ENCODE measurements around the gene ZNF787.

Gene ZNF787

GRCh38 chr19:56080669-56081401 lies 40.3 kb downstream of the ZNF787 start:
- no peak overlapping the region for H3K27ac ChIP-seq (ENCODE audit: low read depth, low read length)
- TF ChIP-seq EZH2phosphoT487 (conservative IDR thresholded peaks at IDR 0.05; ENCODE audit: low read length), result no peak
- peak; percentile 43 for TF ChIP-seq CTCF (IDR thresholded peaks at IDR 0.05; ENCODE audit: insufficient read depth, low read length, poor library complexity, severe bottlenecking)
- H3K9ac ChIP-seq (ENCODE audit: low read length), result peak overlapping the region; percentile 27; the same call in 1 of the 2 replicates

GRCh38 chr19:56079609-56080008 lies 41.5 kb downstream of the ZNF787 start:
- H4K20me1 ChIP-seq (ENCODE audit: low read depth, low read length), result no peaks in the 10 kb centered on the region

More at GRCh38 chr19:56080669-56081401, 40.3 kb downstream of the ZNF787 start:
- H3F3A ChIP-seq (ENCODE audit: insufficient read depth), result no peaks in the 10 kb centered on the region
- H3K79me2 ChIP-seq (ENCODE audit: insufficient read depth, low read length), result no peaks in the 10 kb centered on the region
- H2AFZ ChIP-seq (ENCODE audit: low read depth, low read length, severe bottlenecking), result no peak overlapping the region
- no peaks in the 10 kb centered on the region for H3K27me3 ChIP-seq (ENCODE audit: low read length)
- no peaks in the 10 kb centered on the region for H3K36me3 ChIP-seq (ENCODE audit: low read length)
- no peaks in the 10 kb centered on the region for H3K9me3 ChIP-seq (ENCODE audit: insufficient read depth, low read length)
- no peaks in the 10 kb centered on the region for H3K9me2 ChIP-seq (replicated peaks; ENCODE audit: insufficient read depth, low read length)
- H3K4me2 ChIP-seq (ENCODE audit: low read depth, low read length, poor library complexity, severe bottlenecking), result peak overlapping the region; percentile 51
- H4K20me1 ChIP-seq (ENCODE audit: low read depth, low read length), result no peaks in the 10 kb centered on the region
- H3K4me3 ChIP-seq (ENCODE audit: insufficient read depth, low read length, poor library complexity, severe bottlenecking), result no peak overlapping the region

GRCh38 chr19:56076498-56076897 lies 44.6 kb downstream of the ZNF787 start:
- H3K27ac ChIP-seq (ENCODE audit: low read depth, low read length), result no peak overlapping the region
- H3K9me3 ChIP-seq (ENCODE audit: insufficient read depth, low read length), result no peaks in the 10 kb centered on the region
- no peak overlapping the region for H3K4me3 ChIP-seq (ENCODE audit: insufficient read depth, low read length, poor library complexity, severe bottlenecking)
- H3K79me2 ChIP-seq (ENCODE audit: insufficient read depth, low read length), result no peaks in the 10 kb centered on the region
- no peak overlapping the region for H3K4me2 ChIP-seq (ENCODE audit: low read depth, low read length, poor library complexity, severe bottlenecking)
- no peaks in the 10 kb centered on the region for H3K36me3 ChIP-seq (ENCODE audit: low read length)
- H3K27me3 ChIP-seq (ENCODE audit: low read length), result no peaks in the 10 kb centered on the region
- no peaks in the 10 kb centered on the region for H4K20me1 ChIP-seq (ENCODE audit: low read depth, low read length)
- no peak overlapping the region for H2AFZ ChIP-seq (ENCODE audit: low read depth, low read length, severe bottlenecking)
- H3K9ac ChIP-seq (ENCODE audit: low read length), result no peak overlapping the region
- no peaks in the 10 kb centered on the region for H3K9me2 ChIP-seq (replicated peaks; ENCODE audit: insufficient read depth, low read length)
- H3F3A ChIP-seq (ENCODE audit: insufficient read depth), result no peaks in the 10 kb centered on the region
- TF ChIP-seq EZH2phosphoT487 (conservative IDR thresholded peaks at IDR 0.05; ENCODE audit: low read length) (no peak), CTCF (IDR thresholded peaks at IDR 0.05; ENCODE audit: insufficient read depth, low read length, poor library complexity, severe bottlenecking) (peak; percentile 72)

More at GRCh38 chr19:56079609-56080008, 41.5 kb downstream of the ZNF787 start:
- no peaks in the 10 kb centered on the region for H3K79me2 ChIP-seq (ENCODE audit: insufficient read depth, low read length)
- H3K27ac ChIP-seq (ENCODE audit: low read depth, low read length), result no peak overlapping the region
- no peaks in the 10 kb centered on the region for H3K9me3 ChIP-seq (ENCODE audit: insufficient read depth, low read length)
- TF ChIP-seq CTCF (IDR thresholded peaks at IDR 0.05; ENCODE audit: insufficient read depth, low read length, poor library complexity, severe bottlenecking) (no peak), EZH2phosphoT487 (conservative IDR thresholded peaks at IDR 0.05; ENCODE audit: low read length) (no peak)
- no peaks in the 10 kb centered on the region for H3F3A ChIP-seq (ENCODE audit: insufficient read depth)
- H3K27me3 ChIP-seq (ENCODE audit: low read length), result no peaks in the 10 kb centered on the region
- no peaks in the 10 kb centered on the region for H3K9me2 ChIP-seq (replicated peaks; ENCODE audit: insufficient read depth, low read length)
- H3K4me2 ChIP-seq (ENCODE audit: low read depth, low read length, poor library complexity, severe bottlenecking), result no peak overlapping the region
- H3K9ac ChIP-seq (ENCODE audit: low read length), result no peak overlapping the region
- H3K36me3 ChIP-seq (ENCODE audit: low read length), result no peaks in the 10 kb centered on the region
- no peak overlapping the region for H3K4me3 ChIP-seq (ENCODE audit: insufficient read depth, low read length, poor library complexity, severe bottlenecking)
- no peak overlapping the region for H2AFZ ChIP-seq (ENCODE audit: low read depth, low read length, severe bottlenecking)
